Hepatic stellate cell (primary cell): Measurements from ENCODE around the gene SYTL2.
"Not testable (repeated sequence)": the region's sequence is repeated elsewhere in the genome, so short reads cannot be mapped to it uniquely, and the experiment has no call there.

Experiments
- DNase-seq: peaks from one replicate; pipeline ENCODE4 v3.0.0; 2011; ENCODE audit warnings: low spot score

SYTL2 gene

DNA sequence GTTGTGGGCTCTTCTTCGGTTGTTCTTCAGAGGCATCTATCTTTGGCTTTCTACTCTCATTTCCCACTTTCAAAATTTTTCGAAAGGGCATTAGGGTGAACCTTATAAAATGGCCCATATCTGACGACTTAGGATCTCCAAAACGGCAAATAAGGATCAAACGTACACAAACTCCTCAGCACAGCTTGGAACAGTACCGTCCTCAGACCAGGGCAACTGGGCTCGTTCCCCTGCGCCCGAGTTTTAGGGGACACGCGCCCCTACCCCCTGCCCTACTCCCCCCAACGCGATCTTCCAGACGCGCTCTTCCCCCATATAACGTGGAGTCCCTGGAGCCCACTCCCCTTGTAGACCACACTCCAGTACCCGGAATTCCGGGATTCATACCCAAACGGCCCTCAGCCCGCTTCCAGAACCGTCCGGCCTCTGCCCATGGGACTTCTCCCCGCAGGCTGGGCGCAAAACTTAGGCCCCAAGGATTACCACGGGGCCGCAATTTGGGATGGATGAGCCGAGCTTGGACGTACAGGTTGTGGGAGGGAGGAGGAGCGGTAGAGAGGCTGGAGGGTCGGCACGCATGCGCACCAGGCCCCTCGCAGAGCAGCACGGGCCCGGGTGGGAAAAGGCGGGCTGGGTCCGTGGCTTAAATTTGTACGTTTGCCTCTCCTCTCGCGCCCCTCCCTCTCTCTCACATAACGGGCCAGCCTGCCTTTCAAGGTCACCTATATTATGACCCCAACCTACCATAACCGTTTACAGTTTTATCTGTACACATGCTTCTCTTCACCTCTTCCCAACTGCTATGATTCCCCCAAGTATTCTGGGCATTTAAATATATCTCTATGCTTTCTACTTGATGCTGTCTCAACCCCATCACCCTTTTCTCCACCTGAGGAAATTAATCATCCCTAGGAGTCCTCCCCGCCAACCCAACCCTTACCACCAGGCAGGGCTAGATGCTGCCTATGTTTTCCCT, 128.3 kb downstream of the SYTL2 start:
- DNase-seq: peak; percentile 84

DNA sequence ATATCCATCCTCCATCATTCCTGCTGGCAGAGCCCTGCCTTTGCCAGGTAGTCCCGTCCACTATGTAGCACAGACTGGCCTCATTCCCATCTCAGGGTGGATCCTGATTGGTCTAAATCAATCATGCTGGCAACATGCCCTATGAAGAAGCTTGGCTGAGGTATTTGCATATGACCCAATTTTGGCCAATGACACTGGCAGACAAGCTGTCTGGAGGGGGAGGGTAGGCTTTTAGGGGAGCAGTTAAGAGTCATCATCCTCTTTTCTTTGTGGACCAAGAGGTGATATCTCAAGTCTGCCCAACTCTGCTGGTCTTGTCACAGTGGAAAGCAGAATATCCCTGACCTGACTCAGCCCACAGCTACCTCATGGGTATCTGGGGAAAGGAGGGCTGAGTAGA, 130.0 kb downstream of the SYTL2 start:
- DNase-seq: no peak

DNA sequence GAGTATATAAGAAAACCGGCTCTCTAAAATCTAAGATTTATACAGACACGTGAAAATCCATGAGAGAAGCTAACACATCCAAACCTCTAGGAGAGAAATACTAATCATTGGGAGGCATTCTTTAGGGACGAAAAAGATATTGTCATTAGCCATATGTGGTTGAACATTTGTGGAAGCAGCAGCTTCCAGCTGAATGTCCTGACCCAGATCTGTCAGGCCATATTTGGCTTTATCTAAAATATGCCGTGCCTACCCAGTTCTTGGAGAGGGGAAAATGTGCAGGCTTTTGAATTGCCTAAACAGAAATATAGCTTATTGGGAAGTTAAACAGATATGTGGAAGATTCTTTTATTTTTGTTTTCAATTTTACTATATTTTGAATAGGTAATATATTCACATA, 131.4 kb downstream of the SYTL2 start:
- no peak for DNase-seq

DNA sequence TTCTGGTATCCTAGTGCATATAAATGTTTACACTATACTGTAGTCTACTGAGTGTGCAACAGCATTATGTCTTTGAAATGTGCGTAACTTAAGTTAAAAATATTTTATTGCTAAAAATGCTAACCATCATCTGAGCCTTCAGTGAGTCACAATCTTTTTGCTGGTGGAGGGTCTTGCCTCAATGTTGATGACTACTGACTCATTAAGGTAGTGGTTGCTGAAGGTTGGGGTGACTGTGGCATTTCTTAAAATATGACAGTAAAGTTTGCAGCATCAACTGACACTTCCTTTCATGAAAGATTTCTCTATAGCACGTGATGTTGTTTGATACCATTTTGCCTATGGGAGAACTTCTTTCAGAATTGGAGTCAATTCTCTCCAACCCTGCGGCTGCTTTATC, 137.5 kb downstream of the SYTL2 start:
- no peak for DNase-seq

DNA sequence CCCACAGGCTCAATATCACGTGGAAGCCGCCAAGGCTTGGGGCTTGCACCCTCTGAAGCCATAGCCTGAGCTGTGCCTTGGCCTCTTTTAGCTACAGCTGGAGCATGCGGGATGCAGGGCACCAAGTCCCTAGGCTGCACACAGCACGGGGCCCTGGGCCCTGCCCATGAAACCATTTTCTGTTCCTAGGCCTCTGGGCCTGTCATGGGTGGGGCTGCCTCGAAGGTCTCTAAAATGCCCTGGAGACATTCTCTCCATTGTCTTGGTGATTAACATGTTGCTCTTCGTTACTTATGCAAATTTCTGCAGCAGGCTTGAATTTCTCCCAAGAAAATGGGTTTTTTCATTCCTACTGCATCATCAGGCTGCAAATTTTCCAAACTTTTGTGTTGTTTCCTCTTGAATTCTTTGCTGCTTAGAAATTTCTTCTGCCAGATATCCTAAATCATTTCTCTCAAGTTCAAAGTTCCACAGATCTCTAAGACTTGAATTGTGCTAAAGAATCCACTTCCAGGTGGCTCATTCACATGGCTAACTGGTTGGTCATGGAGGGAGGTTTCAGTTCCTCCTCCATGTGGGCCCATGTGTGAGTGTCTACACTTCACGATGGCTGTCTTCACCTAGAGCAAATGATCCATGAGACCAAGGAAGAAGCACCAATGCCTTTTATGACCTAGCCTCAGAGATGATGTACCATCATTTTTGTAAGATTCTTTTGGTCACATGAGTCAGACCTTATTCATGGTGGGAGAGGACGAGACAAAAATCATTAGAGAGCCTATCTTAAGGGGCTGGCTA, 138.6 kb downstream of the SYTL2 start:
- no peak for DNase-seq

DNA sequence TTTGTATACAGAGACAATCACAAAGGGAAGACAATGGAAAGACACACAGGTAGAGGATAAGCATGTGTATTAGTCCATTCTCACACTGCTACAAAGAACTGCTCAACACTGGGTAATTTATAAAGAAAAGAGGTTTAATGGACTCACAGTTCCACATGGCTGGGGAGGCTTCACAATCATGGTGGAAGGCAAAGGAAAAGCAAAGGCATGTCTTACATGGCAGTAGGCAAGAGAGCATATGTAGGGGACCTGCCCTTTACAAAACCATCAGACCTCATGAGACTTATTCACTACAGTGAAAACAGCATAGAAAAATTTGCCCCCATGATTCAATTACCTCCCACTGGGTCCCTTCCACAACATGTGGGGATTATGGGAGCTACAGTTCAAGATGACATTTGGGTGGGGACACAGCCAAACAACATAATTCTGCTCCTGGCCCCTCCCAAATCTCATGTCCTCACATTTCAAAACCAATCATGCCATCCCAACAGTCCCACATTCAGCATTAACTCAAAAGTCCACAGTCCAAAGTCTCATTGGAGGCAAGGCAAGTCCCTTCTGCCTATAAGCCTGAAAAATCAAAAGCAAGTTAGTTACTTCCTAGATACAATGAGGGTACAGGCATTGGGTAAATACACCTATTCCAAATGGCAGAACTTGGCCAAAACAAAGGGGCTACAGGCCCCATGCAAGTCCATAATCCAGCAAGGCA, 139.8 kb downstream of the SYTL2 start:
- not testable (repeated sequence) for DNase-seq

DNA sequence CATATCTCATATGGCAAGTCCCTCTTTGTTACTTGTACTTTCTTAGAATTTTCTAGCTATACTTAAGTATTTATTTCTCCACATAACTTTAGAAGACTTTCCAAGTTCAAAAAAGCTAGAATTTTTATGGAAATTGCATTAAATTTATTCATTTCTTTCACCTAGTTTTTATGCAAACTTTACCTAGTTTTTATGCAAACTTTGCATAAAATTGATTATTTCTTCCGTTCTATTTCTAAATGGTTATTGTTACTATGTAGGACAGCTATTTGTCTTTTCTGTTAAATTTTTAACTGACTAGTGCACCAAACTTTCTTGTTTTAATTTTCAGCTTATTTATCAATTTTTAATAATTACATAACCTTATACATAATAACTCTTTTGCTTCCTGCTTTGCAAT, 142.8 kb downstream of the SYTL2 start:
- DNase-seq: no peak

DNA sequence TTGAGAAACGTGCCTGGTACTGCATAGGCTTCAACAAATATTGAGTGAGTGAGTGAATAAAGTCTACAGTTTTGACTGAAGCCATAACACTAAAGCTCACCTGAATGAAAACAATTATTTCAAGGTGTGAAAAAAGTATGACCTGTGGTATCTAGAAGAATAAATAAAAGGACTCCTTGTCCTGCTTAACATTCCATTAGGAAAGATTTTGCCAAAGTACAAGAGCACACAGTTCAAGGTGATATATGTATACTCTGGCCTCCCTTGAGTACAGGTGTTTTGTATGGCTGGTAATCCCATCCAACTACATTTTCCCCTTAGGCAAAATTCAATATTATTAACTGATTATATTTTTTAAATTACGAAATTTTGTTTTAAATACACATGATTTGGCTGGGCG, 144.3 kb downstream of the SYTL2 start:
- no peak for DNase-seq

DNA sequence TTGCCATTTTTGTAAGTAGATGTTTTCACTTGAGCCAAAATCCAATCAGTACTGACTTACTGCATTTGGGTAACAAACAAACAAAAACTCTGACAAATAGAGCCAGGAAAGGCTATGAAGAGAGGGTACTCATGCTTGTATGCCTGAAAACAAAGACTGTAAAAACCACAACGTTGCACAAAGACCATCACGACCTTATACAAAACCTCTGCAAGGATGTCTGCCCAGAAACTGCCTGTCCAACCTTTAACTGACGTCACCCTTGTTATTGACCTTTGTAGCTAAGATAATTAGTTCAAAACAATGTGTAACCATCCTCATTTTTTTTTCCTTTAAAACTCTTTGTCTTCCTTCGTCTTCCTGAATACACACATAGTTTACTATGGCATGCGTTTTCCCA, 145.2 kb downstream of the SYTL2 start:
- no peak for DNase-seq

DNA sequence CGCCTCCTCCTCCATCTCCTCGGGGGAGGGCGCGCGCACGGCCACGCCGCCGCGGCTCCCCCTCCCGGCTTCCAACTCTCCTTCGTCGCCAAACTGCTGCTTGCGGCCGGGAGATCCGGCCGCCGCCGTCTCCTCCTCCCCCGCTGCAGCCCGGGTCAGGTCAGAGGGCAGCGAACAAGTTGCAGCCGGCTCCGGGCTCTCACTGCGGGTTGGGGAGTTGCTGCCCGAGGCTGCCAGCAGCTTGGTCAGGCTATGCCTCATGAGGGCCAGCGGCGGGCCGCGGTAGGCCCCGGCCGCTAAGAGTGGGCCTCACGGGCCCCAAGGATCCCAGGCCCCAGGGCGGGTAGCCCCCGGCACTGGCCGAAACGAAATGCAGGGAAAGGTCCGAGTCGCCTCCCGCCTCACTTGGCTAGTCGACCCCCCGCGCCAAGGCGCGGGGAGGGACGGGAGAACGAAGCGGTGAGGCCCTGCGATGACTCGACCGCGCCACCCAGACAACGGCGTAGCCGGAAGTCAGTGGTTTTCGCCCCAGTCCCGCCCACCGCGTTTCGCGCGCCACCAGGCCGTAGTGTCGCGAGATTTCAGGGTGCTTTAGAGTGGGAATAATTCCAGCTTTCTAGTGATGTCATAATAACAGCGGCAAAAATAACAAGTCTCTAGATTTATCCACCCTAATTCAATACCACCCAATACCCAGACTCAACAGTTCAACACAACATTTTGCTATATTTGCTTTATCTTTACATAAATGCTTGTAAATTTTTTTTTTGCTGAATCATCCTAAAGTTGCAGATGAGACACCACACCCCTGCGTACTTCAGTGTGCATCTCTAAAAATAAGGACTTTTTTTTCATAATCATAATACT, 146.1 kb downstream of the SYTL2 start, which contains the start of gene CREBZF:
Gene CREBZF (minus strand): TSS at position 515 of the 867 bp plus-strand sequence. CDS start 254 bp downstream, at position 261.
- DNase-seq: peak; percentile 90

DNA sequence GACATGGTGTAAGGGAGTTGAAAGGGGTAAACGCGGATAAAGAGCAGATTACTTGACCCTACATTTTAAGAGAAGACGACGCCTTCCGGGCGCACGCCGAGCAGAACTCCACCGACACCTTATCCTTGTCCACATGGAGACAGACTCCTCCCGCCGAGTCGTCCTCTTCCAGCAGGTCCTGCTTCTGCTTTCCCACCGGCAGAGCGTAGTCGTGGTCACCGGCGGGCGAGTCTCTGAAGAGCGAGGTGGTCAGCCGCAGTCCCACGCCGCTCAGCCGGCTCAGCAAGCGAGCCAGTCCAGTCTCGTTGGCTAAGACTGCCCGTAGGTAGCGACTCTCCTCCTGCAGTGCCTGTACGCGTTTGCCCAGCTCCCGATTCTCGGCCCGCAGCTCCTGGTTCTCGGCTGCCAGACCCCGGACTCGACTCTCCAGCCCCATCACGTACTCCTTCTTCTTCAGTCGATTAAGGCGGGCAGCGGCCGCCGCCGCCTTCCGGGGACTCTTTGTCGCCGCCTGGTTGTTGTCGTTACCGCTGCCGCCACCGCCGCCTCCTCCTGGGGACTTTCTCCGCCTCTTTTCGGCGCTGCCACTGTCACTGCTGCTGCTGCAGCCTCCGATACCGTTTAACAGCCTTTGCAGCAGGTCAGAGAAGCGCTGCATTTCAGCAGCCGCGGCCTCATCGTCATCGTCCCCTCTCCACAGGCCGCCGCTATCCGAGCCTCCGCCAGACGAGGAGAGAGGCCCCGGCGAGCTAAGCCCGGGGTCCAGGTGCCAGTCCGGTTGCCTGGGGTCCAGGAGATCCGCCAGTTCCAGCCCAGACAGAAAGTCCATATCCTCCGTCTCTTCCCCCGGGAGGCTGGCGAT, 147.0 kb downstream of the SYTL2 start:
- peak; percentile 64 for DNase-seq

DNA sequence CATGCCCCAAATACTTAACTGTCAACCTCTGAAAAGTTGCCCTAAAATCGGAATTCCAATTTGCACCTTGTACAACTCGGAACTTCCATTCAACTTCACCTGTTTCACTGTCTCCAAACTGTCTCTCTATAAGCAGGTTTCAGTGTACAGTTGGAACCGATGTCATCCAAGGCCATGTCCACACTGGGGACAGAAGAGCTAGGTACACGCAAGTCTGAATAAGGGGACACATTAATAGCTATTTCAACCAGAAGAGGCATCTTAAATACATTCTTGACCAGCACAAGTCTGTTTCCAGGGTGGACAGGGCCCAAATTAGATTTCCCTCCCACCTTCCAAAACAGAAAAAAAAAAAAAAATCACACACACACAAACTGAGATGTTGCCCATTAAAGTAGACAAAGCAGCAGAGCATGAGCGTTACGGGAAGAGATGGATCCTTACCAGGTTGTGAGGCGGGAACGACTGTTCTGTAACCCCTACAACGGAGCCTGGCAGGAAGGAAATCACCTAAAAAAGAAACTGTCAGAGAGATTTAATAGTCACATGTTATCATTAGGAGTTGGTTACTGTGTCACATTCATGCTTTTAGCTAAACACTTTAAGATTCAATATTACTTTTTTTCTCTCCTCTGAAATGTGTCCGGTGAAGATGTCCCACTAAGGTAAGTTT, 147.7 kb downstream of the SYTL2 start:
- DNase-seq: no peak

DNA sequence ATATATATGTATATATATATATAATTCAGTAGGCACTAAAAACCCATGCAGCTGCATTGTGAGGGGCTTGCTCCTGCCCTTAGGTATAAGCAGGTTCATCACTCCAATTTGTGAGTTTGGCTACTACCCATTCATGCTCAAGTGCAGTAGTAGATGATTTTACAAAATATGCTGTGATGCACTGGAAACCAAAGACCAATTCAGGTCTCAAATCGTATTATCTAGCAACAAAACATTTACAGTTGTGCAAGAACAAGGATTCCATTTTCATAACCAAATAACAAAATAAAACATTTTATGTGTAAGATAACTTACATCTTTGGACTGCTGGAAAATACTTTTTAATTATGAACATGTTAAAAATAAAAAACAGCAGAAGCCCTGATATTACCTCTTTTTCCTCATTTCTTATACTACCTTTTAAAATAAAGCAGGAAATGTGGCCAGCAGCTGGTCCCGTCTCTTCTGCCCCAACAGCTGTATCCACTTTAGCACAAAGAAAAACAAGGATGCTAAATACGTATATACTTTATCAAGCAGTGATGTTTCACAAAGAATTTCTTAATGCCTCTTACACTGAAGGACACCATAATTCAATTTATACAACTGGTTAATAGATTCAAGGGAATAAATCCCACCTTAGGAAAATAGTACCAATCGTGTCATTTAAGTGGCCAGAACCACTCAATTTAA, 148.8 kb downstream of the SYTL2 start:
- peak; percentile 13 for DNase-seq

DNA sequence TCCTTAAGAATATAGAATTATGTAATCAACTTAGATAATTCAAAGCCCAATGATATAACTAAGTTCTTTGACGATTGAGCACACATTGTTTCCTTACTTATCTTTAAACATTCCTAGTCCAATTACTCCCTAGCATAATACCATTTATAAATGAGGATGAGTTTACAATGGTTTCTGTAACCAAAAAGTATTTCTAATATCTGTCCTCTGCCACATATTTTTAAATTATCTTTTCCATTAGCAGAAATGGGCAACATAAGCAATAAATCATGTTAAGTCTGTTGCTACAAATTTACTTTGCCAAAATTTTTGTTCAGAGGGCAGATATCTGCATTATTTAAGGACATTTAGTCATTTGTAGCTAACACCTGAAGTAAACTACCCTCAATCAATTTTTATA, 152.8 kb downstream of the SYTL2 start:
- no peak for DNase-seq

DNA sequence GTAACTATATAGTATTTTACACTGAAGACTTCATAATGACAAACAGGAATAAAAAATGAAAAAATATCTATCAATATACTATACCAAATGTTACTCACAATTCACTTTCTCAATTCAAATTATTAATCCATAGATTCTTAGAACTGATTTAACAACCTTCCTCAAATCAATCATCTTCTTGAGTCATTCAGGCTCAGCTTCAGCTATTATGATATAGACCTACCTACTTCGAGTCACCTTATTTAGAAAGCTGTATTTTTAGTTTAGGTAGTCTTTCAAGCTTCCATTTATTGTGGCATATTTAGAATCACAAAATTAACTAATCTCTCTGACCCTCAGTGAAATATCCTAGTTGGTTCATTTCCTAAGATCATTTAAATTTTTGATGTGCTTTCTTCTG, 154.2 kb downstream of the SYTL2 start:
- DNase-seq: no peak

DNA sequence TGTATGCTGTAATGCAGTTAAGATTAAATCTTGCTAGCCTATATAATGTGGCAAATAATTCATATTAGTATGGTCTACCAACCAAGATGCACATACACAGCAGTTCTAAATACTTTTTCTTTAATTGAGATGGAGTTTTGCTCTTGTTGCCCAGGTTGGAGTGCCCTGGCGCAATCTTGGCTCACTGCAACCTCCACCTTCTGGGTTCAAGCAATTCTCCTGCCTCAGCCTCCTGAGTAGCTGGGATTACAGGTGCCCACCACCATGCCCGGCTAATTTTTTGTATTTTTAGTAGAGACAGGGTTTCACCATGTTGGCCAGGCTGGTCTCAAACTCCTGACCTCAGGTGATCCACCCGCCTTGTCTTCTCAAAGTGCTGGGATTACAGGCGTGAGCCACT, 156.6 kb downstream of the SYTL2 start:
- DNase-seq: not testable (repeated sequence)

DNA sequence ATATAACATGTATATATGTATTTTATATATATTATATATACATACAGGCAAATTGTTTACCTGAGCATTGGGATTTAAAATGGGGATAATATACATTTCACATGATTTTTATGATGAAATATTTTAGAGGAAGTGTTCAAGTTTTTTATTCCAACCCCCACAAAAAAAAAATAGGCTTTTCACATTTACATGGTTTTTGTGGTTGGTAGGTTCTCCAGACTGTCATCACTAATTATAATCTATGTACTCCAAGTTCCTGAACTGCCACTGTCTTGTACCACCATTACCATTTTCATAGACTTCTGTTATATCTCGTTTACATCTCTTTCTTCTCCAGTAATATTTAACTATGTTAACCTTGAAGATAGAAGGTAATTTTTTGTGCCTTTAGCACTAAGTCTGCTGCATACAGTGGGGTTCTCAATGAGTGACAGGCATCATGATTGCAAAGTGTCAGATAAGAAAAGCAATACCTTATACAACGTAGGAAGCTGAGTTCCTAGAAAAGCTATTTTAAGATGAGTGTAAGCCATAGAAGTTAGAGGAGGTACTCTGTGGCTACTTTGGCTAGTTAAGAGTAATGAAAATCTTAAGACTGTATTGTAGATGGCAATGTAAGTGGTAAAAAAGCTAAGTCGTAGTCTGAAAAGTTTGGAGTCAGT, 158.0 kb downstream of the SYTL2 start:
- DNase-seq: no peak

DNA sequence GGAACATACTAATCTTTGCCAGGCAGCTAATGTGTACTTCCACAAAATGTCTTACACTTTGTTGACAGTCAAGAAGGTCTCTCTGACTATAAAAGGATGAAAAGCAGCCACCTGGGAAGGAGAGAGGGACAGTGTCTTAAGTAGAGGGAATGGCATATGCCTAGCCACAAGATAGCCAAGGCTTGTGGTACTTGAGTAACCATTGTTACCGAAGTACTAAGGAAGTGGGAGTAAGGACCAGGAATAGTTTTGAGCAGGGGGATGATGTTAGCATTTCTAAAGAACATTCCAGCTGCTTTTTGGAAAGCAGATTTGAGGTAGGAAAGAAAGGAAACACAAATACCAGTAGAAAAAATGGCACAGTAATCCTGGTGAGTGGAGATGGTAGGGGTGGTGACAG, 159.8 kb downstream of the SYTL2 start:
- no peak for DNase-seq
